22Rv1 (cell line): Measurements from ENCODE around the gene TRIO.

Experiments used
- ZFX ChIP-seq: fragments of 450-650 bp; IDR thresholded peaks from 2 replicates; pipeline ENCODE4 v1.6.1; 2017; ENCODE audit warnings: antibody characterized with exemption, borderline replicate concordance
- TF ChIP-seq, protein P1 (sequence below): fragments of 450-650 bp; IDR thresholded peaks from 2 replicates; pipeline ENCODE4 v1.5.1; 2017; ENCODE audit warnings: mild to moderate bottlenecking

DNA sequence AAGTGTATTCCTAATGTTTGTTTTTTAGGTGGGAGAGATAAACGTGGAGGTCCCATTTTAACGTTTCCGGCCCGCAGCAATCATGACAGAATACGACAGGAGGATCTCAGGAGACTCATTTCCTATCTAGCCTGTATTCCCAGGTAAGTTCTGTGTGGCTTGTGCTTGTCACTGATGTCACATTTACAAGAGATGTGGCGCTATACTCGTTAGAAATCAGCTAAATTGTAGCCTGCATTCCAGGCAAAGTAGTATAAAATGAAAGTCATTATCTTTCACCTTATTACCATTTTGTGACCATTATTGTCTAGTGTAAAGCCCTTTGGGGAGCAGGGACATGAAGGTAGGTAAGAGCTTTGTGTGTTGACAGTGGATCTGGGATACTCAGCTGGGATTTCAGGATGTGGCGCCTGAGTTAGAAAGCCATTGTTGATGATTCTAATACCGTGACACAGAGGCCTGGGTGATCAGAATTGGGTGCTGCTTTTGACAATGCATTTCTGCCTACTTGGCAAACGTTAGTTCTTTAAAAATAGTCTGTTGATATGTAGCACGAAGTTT, 137.2 kb downstream of the TRIO start:
- TF ChIP-seq, protein P1, sequence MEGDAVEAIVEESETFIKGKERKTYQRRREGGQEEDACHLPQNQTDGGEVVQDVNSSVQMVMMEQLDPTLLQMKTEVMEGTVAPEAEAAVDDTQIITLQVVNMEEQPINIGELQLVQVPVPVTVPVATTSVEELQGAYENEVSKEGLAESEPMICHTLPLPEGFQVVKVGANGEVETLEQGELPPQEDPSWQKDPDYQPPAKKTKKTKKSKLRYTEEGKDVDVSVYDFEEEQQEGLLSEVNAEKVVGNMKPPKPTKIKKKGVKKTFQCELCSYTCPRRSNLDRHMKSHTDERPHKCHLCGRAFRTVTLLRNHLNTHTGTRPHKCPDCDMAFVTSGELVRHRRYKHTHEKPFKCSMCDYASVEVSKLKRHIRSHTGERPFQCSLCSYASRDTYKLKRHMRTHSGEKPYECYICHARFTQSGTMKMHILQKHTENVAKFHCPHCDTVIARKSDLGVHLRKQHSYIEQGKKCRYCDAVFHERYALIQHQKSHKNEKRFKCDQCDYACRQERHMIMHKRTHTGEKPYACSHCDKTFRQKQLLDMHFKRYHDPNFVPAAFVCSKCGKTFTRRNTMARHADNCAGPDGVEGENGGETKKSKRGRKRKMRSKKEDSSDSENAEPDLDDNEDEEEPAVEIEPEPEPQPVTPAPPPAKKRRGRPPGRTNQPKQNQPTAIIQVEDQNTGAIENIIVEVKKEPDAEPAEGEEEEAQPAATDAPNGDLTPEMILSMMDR: no peak
- TF ChIP-seq ZFX: no peak
